HG03439 (cell line): ENCODE data around the gene LSM7.

ENCODE experiments used
- ATAC-seq: cut with Tn5 transposase; IDR thresholded peaks from one replicate; pipeline ENCODE4 v1.9.1; 2021; ENCODE audit warnings: mild to moderate bottlenecking, moderate library complexity; ENCODE audit not compliant: unreplicated experiment

Gene LSM7

DNA sequence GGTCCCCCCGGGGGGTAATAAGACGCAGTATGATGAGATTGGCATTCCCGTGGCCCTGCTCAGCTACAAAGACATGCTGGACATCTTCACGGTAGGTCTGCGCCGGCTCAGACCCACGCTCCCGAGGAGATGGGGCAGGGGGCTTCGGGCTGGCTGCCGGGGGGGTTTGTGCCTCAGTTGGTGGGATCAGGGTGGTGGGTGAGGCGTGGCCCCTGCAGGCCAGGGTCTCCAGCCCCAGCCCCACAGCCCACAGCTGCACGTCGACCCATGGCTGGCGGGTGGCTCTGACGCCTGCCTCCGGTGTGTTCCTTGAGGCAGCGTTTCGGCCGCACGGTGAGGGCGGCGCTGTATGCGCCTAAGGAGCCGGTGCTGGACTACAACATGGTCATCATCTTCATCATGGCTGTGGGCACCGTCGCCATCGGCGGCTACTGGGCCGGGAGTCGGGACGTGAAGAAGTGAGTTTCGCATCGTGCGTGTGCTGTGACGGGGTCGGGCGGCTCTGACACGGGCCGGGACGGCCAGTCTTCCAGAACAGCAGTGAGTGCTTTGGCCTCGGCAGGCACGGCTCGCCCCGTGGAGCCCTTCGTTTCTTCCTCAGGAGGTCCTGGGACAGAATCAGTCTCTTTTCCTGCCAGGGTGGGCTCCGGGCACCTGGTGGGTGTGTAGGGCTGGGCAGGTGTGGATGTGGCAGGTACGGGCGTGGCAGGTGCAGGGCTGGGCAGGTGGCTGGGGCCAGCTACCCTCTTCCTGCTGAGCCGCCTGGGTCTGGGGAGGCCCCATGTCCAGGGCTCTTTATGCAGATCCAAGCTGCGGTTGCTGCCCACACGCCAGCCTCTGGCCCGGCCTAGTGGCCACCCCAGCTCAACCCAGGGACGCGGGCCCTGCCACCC lies 10.6 kb upstream of the LSM7 start:
- ATAC-seq: no peak

DNA sequence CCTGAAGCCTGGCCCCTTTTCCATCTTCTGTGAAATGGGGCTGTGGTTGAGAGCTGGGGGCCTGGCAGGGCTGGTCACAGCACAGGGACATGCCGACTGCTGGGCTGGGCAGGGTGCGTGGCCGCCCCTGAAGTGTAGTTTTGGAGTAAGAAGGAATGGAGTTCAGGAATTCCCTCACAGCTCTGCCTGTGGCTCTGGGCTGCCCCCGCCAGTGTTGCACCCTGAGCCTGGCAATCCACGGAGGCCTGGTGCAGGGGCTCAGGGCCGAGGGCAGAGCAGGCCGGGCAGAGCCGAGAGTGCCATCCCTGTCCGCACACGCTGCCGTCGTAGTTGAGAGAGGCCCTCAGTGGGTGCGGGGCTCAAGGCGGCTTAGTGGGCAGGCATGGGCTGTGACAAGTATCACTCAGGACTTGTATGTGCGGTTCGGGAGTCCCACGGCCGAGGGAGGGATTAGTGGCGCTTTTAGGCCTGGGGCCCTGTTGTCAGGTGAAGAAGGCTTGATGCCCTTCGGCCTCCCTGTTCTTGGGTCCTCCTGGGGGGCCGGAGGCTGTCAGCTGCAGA lies 9.7 kb upstream of the LSM7 start:
- no peak for ATAC-seq

DNA sequence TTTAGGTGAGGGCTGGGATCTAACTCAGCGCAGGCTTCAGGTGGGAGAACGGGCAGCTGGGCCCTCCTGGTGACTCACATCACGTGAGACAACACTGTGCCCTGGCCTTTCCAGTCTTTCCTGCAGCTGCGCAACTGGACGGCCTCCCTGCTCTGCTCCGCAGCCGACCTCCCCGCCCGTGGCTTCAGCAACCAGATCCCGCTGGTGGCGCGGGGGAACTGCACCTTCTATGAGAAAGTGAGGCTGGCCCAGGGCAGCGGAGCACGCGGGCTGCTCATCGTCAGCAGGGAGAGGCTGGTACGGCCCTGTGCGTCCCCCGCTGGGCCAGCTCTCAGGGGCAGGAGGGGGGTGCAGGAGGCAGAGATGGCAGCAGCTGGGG lies 8.9 kb upstream of the LSM7 start:
- ATAC-seq: no peak

DNA sequence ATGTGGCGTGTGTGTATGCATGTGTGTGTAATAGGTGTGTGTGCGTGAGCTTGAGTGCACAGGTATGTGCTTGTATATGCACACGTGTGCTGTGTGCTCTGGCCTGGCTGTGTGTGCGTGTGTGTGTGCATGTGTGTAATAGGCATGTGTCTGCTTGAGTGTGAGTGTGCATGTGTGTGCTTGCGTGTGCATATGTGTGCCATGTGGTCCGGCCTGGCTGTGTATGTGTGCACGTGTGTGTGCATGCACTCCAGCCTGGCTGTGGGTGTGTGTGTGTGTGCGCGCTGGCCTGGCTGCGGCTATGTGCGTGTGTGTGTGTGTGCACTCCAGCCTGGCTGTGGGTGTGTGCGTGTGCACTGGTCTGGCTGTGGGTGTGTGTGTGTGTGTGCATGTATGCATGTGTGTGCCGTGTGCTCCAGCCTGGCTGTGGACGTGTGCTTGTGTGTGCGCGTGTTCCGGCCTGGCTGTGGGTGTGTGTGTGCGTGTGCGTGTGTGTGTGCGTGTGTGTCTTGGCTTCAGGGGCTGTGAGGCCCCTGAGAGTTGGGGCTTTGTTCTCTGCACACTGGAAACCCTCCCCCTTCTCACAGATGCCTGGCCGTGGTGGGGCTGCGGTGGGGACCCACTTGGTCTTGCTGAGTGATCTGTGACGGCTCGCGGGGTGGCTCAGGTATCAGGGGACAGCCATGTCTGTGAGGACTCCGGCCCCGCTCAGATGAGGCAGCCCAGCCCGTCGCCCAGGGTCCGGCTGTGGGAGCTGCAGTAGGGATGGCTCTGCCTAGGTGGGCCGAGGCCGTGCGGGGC lies 8.3 kb upstream of the LSM7 start:
- ATAC-seq: no peak

DNA sequence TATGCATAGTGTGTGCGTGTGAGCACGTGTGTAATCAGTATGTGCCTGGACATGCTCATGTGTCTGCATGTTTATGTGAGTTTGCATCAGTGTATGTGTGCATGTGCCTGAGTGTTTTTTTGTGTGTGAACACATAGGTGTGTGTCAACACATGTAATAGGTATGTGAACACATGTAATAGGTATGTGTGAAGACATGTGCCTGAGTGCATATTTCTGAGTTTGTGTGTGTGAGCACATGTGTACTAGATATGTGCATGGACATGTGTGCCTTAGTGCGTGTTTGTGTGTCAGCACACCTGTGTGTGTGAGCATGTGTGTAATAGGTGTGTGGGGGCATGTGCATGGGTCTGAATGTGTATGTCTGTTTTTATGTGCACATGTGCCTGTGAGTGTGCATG lies 7.5 kb upstream of the LSM7 start:
- no peak for ATAC-seq

DNA sequence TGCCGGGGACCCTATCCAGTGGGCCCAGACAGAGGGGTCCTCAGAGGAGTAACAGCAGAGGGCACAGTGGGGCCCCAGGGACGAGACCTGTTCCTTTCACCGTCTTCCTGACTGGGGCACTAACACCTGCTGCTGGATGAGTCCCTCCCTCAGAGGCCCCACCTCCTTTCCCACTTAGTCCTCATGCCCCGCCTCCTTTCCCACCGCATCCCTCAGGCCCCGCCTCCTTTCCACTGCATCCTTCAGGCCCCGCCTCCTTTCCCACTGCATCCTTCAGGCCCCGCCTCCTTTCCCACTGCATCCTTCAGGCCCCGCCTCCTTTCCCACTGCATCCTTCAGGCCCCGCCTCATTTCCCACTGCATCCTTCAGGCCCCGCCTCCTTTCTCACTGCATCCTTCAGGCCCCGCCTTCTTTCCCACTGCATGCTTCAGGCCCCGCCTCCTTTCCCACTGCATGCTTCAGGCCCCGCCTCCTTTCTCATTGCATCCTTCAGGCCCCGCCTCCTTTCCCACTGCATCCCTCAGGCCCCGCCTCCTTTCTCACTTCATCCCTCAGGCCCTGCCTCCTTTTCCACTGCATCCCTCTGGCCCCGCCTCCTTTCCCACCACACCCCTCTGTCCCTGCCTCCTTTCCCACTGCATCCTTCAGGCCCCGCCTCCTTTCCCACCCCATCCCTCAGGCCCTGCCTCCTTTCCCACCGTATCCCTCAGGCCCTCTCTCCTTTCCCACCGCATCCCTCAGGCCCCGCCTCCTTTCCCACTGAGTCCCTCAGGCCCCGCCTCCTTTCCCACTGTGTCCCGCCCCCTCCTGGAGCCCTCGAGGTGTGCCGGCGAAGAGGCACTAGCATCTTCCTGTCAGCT lies 6.8 kb upstream of the LSM7 start:
- ATAC-seq: no peak

DNA sequence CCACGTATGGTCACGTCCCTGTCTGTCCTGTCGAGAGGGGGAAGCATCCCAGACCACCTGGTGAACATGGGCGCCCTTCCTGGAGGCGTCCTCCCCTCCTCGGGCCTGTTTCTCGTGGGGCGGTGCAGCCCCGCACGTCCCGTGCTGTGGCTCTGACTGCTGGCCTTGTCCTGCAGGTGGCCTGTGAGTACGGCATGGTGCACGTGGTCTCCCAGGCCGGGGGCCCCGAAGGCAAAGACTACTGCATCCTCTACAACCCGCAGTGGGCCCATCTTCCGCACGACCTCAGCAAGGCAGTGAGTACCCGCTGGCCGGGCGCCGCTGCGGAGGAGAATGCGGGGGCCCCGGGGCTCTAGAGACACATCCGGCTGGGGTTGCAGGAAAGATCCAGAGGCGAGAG lies 6.0 kb upstream of the LSM7 start:
- no peak for ATAC-seq

DNA sequence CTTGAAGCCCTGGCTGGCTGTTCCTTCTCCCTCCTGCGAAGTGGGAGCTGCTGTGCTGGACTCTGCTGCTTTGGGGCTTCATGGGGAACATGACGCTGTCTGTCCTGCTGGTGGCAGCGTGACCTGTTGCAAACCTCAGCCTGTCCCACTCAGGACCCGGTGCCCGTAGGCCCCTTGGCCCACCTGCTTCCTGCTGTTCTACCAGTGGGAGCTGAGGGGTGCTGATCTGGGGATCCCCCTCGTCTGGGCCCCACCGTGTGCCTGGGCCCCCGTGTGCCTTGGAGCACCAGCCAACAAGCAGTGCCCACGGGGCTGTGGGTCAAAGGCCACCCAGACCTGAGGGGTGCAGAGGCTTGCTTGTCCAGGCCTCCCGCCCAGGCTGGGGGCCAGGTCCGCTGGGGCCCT lies 5.4 kb upstream of the LSM7 start:
- no peak for ATAC-seq

DNA sequence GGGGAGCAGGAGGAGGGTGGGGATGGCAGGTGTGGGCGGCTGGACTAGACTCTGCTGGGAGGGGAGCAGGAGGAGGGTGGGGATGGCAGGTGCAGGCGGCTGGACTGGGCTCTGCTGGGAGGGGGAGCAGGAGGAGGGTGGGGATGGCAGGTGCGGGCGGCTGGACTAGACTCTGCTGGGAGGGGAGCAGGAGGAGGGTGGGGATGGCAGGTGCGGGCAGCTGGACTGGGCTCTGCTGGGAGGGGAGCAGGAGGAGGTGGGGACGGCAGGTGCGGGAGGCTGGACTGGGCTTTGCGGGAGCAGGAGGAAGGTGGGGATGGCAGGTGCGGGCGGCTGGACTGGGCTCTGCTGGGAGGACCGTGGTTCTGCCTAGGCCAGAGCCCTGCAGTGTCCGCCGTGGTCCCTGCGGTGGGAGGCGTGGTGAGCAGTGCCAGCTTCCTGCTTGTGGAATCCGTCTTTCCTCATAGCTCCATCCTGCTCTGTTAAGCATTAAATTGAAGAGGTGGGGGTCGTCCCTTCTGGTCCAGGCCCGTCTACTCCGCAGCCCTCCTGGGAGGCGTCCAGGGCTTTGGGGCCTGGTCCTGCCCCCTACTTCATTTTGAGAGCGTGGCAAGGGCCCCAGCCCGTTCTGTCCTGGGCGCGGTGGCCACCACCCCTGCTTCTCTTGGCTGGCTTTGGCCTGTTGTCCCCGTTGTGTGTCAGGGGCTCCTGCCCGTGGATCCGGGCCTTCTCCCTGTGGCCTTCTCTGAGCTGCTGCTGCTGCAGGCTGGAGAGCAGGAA lies 4.8 kb upstream of the LSM7 start:
- ATAC-seq: no peak

DNA sequence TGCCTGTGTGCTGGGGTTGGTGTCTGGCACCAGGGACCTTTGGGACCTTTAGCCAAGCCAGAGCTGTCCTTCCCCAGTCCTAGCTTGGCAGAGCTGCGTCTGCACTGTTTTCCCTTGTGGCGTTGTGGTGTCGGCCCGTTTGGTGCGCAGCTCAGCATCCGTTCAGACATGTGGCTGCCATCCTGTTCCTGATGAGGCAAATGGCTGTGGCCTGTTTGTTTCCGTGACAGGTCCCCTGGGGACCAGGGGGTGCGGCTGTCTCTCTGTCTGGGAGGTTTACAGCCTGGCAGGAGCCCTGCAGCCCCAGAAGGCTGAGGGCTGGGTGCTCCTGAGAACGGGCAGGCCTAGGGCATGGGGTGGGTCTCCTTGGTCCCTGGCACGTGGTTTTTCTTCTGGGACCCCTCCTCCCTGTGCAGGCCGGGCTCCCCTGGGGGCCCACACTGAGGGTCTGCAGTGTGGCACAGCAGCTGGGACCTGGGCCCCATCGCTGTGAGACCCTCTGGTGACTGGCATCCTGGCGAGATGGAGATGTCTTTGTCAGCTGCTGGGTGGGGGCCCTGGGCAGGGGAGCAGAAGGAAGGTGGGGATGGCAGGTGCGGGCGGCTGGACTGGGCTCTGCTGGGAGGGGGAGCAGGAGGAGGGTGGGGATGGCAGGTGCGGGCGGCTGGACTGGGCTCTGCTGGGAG lies 4.1 kb upstream of the LSM7 start:
- ATAC-seq: no peak

DNA sequence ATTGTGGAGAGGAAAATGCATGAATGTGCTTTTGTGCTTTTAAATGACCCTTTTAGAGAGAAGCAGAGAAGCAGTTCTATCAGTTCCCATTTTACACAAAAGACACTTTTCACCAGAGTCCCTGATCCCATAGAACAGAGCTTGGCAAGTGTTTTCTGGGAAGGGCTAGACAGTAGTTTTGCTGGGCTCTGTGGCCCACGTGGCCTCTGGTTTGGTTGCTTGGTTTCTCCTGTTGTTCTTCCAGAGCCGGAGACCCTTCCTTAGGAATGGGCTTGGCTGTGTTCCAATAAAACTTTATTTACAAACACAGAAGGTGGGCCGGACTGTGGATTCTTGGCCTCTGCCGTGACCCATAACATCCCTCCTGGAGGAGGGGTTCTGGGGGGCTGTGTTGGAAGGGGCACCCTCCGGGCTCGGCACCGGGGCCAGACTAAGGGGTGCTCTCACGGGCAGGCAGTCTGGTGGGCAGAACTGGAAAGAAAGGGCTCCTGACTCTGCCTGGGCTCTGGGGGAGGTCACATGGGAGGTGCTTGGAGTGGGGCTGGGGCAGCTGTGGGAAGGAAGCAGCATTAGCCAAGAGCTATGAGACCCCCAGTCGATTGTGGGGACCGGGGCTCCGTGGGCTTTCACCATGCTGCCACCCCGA lies 3.3 kb upstream of the LSM7 start:
- ATAC-seq: no peak

DNA sequence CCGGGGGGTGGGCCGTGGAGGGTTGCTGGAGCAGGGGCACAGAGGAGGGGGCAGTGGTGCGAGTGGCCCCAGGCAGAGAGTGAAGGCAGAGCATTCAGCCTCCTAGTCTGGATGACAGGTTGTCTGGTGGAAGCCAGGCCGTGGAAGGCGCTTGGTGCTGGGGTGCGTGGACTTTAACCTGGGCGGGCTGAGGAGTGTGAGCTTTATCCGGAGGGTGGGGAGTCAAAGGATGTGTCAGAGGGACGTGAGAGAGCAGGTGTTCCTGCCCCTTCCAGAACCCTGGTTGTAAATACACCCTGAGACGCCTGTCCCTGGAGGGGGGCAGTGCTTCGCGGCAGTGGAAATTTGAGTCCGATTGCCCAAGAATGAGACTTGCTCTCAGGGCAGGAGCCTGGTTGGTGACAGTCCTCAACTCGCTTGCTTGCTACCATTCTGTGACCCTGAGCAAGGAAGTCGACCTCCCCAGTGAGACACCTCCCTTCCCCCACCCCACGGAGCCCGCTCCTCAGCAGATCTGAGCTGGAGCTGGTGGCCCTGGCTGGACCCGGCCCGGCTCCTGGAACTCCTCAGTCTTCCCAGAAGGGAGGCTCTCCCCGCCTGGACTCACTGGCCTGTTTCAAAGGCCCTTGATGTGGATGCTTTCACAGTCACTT lies 2.4 kb upstream of the LSM7 start:
- ATAC-seq: no peak

DNA sequence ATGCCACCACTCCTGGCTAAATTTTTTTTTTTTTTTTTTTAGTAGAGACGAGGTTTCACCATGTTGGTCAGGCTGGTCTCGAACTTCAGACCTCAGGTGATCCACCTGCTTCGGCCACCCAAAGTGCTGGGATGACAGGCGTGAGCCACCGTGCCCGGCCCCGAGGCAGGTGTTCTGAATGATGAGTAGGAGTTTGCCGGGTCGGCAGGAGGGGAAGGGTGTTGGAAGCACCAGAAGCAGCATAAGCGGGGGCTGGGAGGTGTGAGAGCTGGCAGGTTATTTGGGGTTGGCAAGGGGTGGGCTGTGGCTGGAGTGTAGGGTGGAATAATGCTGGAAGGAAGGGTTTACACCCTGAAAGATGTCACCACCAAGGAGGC lies 1.9 kb upstream of the LSM7 start:
- ATAC-seq: no peak

DNA sequence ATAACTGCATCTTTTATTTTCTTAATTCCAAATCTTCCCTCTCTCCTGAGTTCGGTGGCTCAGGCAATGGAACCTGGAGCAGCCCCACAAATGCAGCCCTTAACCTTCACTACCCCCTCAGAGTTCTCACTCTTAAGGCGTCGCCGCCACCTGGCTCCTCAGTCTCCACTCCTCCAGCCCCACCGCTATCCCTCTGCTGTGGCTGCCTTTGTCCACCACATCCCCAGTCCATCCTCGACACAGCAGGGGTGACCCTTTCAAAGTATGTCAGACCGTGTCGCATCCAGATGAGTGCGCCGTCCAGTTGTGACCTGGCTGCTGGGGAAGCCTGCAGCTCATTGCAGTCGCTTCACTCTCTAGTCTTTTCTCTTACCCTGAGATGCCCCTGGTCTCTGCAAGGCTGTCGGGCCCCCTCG lies 1.1 kb upstream of the LSM7 start:
- no peak for ATAC-seq

DNA sequence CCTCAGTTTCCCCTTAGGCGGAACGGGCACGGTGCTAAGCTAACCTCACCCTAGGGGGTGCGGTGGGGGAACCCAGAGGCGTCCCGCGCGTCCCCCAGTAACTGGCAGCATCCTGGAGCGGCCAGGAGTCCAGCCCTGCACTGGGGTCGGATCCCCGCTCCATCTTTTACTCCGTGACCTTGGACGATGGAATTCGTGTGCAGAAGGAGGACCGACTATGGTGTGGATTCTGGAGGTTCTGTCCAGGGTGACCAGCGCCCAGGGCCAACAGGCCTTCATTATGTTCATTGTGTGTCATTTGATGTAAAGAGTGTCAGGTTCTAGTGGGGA lies 728 bp upstream of the LSM7 start:
- no peak for ATAC-seq

DNA sequence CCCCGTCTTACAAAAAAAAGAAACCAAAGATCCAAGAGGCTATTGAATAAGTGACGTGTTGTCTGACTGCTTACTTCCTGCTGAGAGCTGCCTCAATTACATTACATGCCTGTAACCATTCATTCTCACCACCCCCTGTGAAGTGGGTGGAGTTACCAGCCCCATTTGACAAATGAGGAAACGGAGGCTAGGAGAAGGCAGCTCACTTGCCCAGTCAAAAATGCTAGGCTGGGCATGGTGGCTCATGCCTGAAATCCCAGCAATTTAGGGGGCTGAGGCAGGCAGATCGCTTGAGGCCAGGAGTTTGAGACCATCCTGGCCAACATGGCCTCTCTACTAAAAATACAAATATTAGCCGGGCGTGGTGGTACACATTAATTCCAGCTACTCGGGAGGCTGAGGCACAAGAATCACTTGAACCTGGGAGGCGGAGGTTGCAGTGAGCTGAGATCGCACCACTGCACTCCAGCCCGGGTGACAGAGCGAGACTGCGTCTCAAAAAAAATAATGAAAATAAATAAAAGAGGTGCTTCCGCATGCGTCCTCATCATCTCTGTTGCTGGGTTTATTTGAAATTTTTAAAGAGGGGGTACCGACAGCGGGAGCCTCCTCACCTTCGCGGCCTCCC lies 499 bp downstream of the LSM7 start:
- ATAC-seq: no peak

DNA sequence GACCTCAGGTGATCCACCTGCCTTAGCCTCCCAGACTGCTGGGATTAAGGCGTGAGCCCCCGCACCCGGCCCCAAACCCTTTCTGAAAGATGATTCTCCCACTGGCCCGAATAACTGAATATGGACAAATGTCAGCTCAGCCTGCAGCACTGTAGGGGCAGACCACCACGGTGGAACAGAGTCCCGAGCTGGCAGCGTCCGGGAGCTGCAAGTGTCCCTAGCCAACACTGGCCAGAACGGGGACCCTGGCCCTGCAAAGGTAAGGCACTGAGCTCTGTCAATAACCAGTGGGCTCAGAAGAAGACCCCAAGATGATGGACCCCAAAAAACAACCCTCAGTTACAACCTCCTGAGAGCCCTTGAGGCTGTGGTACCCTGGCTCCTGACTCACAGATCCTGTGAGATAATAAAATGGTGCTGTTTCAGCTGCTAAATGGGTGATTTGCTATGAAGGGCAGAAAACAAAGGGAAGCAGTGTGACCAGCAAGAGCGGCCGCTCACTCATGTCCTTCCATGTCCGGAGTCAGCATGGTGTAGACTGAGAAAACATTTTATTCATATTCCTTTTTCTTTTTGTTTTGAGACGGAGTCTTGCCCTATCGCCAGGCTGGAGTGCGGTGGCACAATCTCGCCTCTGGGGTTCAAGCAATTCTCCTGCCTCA lies 1.6 kb downstream of the LSM7 start:
- no peak for ATAC-seq
